Esophagus muscularis mucosa (tissue), 4 donors: ENCODE data around the gene SYNE1. TPM values are rescaled to one million over a fixed set of nuclear protein-coding genes. Genes with fewer than 3 reads are reported as not detected.

ENCODE experiments used
- DNase-seq: peaks from one replicate; pipeline ENCODE4 v3.0.0-alpha.2; 2017; ENCODE audit errors: extremely low spot score
- H3K27ac ChIP-seq, 4 donors: fragments of 200-600 bp; sonication (generic); replicated peaks in 1 of 4; 1 replicate in 3 of 4; 2 replicates in 1 of 4; pipeline ENCODE4 v1.5.1; 2016 to 2019; ENCODE audit warnings: mild to moderate bottlenecking in 1 of 4
- H3K27me3 ChIP-seq, 4 donors: fragments of 200-600 bp; sonication (generic); one replicate each; pipeline versions ENCODE4 v1.5.1 to v1.6.0; 2016 to 2019
- H3K36me3 ChIP-seq, 4 donors: fragments of 200-600 bp; sonication (generic); one replicate each; pipeline ENCODE4 v1.5.1; 2016 to 2019
- H3K4me1 ChIP-seq, 4 donors: fragments of 200-600 bp; sonication (generic); one replicate each; pipeline ENCODE4 v1.5.1; 2016 to 2019
- H3K4me3 ChIP-seq, 4 donors: fragments of 200-600 bp; sonication (generic); 1 replicate in 2 of 4; 2 replicates in 2 of 4; pipeline ENCODE4 v1.5.1; 2016 to 2019; ENCODE audit warnings: mild to moderate bottlenecking in 4 of 4, moderate library complexity in 1 of 4
- H3K9me3 ChIP-seq, 4 donors: fragments of 200-600 bp; sonication (generic); 1 replicate in 3 of 4; 2 replicates in 1 of 4; pipeline ENCODE4 v1.5.1; 2016 to 2019
- CTCF ChIP-seq, 3 experiments: fragments of 200-600 bp in 2 of 3; fragments of 450-650 bp in 1 of 3; sonication (generic) in 2 of 3; IDR thresholded peaks; one replicate each; pipeline ENCODE4 v1.5.1; 2017 to 2019; ENCODE audit warnings: antibody characterized with exemption in 3 of 3, mild to moderate bottlenecking in 2 of 3, moderate library complexity in 1 of 3
- EP300 ChIP-seq: sonication (generic); formaldehyde crosslinking; IDR thresholded peaks from one replicate; pipeline ENCODE4 v1.6.1; 2017; ENCODE audit warnings: antibody characterized with exemption
- POLR2A ChIP-seq: fragments of 450-650 bp; IDR thresholded peaks from one replicate; pipeline ENCODE4 v1.6.1; 2017; ENCODE audit warnings: antibody characterized with exemption, moderate library complexity, mild to moderate bottlenecking, low read depth
- POLR2AphosphoS5 ChIP-seq, 2 donors: sonication (generic); formaldehyde crosslinking; IDR thresholded peaks; one replicate each; pipeline ENCODE4 v1.6.1; 2017; ENCODE audit warnings: antibody characterized with exemption in 2 of 2
- WGBS: methylation state at CpG from one replicate; pipeline ENCODE4 v1.1.5; 2018; 5-methylcytosine and 5-hydroxymethylcytosine counted together
- intact Hi-C: fragments of 100-400 bp; cut with DNase I; formaldehyde crosslinking; loops from one replicate; pipeline ENCODE4 v1.15.1; 2023
- total RNA-seq, 4 donors: library from RNA; depleted of rRNA; stranded (reverse); fragments of >200 nt; gene quantifications; one replicate each; pipeline versions ENCODE4 v1.1.0 to v1.2.1, GENCODE V29; 2016

The SYNE1 gene
- total RNA-seq, 4 donors from 2014 or later = 151 to 196 (median 170) TPM

DNA sequence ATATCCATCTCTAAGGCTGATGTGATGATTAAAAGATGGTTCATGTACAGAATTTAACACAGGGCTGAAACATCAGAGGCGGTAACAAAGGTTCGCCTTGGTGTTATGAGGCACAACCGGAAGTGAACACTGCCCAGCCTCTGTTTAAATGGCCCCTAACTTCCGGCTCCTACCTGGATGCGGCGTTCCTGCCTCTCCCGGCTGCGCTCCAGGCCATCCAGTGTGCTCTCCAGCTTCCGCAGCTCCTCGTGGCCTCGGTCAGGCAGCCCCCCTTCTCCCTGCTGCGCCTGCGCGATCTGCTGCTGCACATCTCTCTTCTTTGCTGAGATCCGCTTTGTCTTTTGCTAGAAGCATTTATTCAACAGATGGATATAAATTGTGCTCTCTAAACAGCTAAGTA, 195.3 kb downstream of the SYNE1 start:
- peaks cover 0 to 18% (median 5%) of the 10 kb centered on the region in 4 donors for H3K36me3 ChIP-seq
- no peak overlapping the region for H3K27ac ChIP-seq
- H3K9me3 ChIP-seq = no peaks in the 10 kb centered on the region
- H3K4me3 ChIP-seq = no peak overlapping the region
- no peak for DNase-seq
- intact Hi-C loops = no loop called here
- H3K4me1 ChIP-seq = no peaks in the 10 kb centered on the region
- no peaks in the 10 kb centered on the region for H3K27me3 ChIP-seq
- 93% methylated on average over 15 of the region's 15 CpGs for WGBS
- TF ChIP-seq POLR2A = no peak
- TF ChIP-seq CTCF (IDR thresholded peaks at IDR 0.05) = no peak
- TF ChIP-seq EP300 = no peak
- no peak for TF ChIP-seq POLR2AphosphoS5 (IDR thresholded peaks at IDR 0.05)

DNA sequence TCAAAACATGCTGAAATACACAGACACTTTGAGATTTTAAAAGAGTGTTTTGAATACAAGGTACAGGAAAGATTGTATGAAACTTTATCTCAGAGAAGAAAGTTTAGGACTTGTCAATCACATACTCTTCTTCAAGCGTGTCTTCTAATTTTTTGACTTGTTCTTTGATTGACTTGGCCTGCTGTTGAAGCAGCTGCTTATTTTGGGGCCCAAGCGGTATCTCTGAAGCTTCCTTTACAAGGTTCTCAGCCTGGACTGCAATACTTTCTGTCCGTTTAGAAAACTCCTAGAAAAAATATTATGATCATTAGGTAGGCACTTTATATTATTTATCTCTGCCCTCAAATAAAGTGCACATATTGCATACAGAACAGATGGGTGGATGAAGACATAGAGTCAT, 201.3 kb downstream of the SYNE1 start:
- no peak for DNase-seq
- peaks cover 0 to 10% (median 0%) of the 10 kb centered on the region in 4 donors for H3K36me3 ChIP-seq
- intact Hi-C loops = no loop called here
- no peaks in the 10 kb centered on the region for H3K4me1 ChIP-seq
- 88% methylated on average over 3 of the region's 3 CpGs for WGBS
- no peak overlapping the region for H3K27ac ChIP-seq
- TF ChIP-seq EP300 (no peak), CTCF (IDR thresholded peaks at IDR 0.05) (no peak)
- H3K9me3 ChIP-seq = no peaks in the 10 kb centered on the region
- no peaks in the 10 kb centered on the region for H3K27me3 ChIP-seq
- no peak overlapping the region for H3K4me3 ChIP-seq

- Histone ChIP-seq H3K36me3 (peaks cover 0 to 11% (median 0%) of the 10 kb centered on the region in 4 donors), H3K4me3 (no peak overlapping the region), H3K9me3 (no peaks in the 10 kb centered on the region), H3K27ac (no peak overlapping the region), H3K27me3 (no peaks in the 10 kb centered on the region), H3K4me1 (peaks cover 0 to 9% (median 4%) of the 10 kb centered on the region in 4 donors)
- TF ChIP-seq EP300 (no peak), POLR2AphosphoS5 (IDR thresholded peaks at IDR 0.05) (no peak)
- DNase-seq = no peak
- 76% methylated on average over 2 of the region's 2 CpGs for WGBS
- intact Hi-C loops = no loop called here
Observed at GRCh38 chr6:152432758-152433157, 204.4 kb downstream of the SYNE1 start.

DNA sequence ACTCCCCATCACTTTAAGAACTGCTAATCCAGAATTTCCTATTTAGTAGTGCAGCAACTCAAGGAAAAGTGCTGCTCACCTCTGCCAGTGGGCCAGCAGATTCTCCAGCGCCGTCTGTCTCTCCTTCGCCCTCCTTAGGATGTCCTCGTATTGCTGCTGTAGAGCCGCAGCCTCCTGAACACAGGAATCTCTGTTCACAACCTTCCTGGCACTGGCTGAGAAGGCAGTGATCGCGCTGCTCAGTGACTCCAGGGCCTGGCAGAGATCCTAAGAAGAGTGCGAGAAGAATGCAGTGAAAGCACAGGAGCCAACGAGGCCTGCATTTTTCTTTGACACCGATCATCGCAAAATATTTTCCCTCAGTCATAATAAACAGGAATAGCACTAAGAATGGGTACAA, 209.0 kb downstream of the SYNE1 start:
- TF ChIP-seq EP300 = no peak
- peak in 1 of 2 donors; percentile 17 for TF ChIP-seq POLR2AphosphoS5 (IDR thresholded peaks at IDR 0.05)
- TF ChIP-seq CTCF (IDR thresholded peaks at IDR 0.05) = peak in 1 of 3 experiments; percentile 8
- intact Hi-C loops = no loop called here
- H3K4me3 ChIP-seq = peak overlapping the region in 1 of 4 donors; percentile 2
- DNase-seq = no peak
- 43% methylated on average over 11 of the region's 11 CpGs for WGBS
- no peaks in the 10 kb centered on the region for H3K9me3 ChIP-seq
- H3K27me3 ChIP-seq = no peaks in the 10 kb centered on the region
- no peak overlapping the region for H3K27ac ChIP-seq
- H3K4me1 ChIP-seq = peaks cover 0 to 10% (median 4%) of the 10 kb centered on the region in 4 donors
- peaks cover 0 to 11% (median 0%) of the 10 kb centered on the region in 4 donors for H3K36me3 ChIP-seq

- intact Hi-C loops = no loop called here
- H3K4me3 ChIP-seq = no peak overlapping the region
- H3K9me3 ChIP-seq = no peaks in the 10 kb centered on the region
- H3K4me1 ChIP-seq = peaks cover 0 to 10% (median 4%) of the 10 kb centered on the region in 4 donors
- no peak for DNase-seq
- no peak for TF ChIP-seq POLR2A
- no peak for TF ChIP-seq EP300
- H3K36me3 ChIP-seq = peaks cover 0 to 11% (median 0%) of the 10 kb centered on the region in 4 donors
- 77% methylated on average over 6 of the region's 6 CpGs for WGBS
- no peak overlapping the region for H3K27ac ChIP-seq
- no peaks in the 10 kb centered on the region for H3K27me3 ChIP-seq
Observed at GRCh38 chr6:152426276-152426675, 210.9 kb downstream of the SYNE1 start.
